ENCODE results near the gene TBC1D32.
"Not testable (repeated sequence)": the region's sequence is repeated elsewhere in the genome, so short reads cannot be mapped to it uniquely, and the experiment has no call there.

DNA sequence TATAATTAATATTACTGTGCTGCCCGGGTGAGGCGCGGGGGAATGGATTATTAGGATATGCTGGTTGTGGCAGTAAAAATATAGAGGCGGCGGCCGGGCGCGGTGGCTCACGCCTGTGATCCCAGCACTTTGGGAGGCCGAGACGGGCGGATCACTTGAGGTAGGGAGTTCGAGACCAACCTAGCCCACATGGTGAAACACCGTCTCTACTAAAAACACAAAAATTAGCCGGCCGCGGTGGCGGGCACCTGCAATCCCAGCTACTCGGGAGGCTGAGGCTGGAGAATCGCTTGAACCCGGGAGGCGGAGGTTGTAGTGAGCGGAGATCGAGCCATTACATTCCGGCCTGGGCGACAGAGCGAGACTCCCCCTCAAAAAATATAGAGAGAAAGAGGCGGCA is 586 bp downstream of the TBC1D32 start:
- not testable (repeated sequence) for TF ChIP-seq EZH2 (IDR thresholded peaks at IDR 0.05; ENCODE audit: low read depth)
- TF ChIP-seq, protein P1, sequence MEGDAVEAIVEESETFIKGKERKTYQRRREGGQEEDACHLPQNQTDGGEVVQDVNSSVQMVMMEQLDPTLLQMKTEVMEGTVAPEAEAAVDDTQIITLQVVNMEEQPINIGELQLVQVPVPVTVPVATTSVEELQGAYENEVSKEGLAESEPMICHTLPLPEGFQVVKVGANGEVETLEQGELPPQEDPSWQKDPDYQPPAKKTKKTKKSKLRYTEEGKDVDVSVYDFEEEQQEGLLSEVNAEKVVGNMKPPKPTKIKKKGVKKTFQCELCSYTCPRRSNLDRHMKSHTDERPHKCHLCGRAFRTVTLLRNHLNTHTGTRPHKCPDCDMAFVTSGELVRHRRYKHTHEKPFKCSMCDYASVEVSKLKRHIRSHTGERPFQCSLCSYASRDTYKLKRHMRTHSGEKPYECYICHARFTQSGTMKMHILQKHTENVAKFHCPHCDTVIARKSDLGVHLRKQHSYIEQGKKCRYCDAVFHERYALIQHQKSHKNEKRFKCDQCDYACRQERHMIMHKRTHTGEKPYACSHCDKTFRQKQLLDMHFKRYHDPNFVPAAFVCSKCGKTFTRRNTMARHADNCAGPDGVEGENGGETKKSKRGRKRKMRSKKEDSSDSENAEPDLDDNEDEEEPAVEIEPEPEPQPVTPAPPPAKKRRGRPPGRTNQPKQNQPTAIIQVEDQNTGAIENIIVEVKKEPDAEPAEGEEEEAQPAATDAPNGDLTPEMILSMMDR (conservative IDR thresholded peaks at IDR 0.05), result not testable (repeated sequence)
